ACHN (cell line): Measurements from ENCODE around the gene ZNF41.
"Not testable (repeated sequence)": the region's sequence is repeated elsewhere in the genome, so short reads cannot be mapped to it uniquely, and the experiment has no call there.

Source experiments
- DNase-seq: peaks from one replicate; pipeline ENCODE4 v3.0.0-alpha.2; 2015
- in situ Hi-C: cut with HindIII; loops from 2 replicates; pipeline ENCODE4 v1.10.0; 2017; ENCODE audit warnings: low sequenced_read_pairs, low pct_ligation_motif_present, low pct_unique_long_range_greater_than_20kb

Gene ZNF41

GRCh38 chrX:47482512-47483305, at the start of gene ZNF41:
ZNF41 (minus strand) TSS chrX:47483222; CDS start chrX:47467481, 15,741 bp downstream.
- peak; percentile 79 for DNase-seq
- in situ Hi-C loops, result no loop called here

GRCh38 chrX:47530049-47530448, 47.0 kb upstream of the ZNF41 start:
- in situ Hi-C loops, result no loop called here
- no peak for DNase-seq

GRCh38 chrX:47529548-47529947, 46.5 kb upstream of the ZNF41 start:
- in situ Hi-C loops, result no loop called here

GRCh38 chrX:47523713-47524166, 40.7 kb upstream of the ZNF41 start:
- in situ Hi-C loops, result no loop called here

More at GRCh38 chrX:47529548-47529947, 46.5 kb upstream of the ZNF41 start:
- DNase-seq, result no peak

GRCh38 chrX:47523297-47523696, 40.3 kb upstream of the ZNF41 start:
- peak; percentile 61 for DNase-seq
- in situ Hi-C loops, result no loop called here

More at GRCh38 chrX:47523713-47524166, 40.7 kb upstream of the ZNF41 start:
- no peak for DNase-seq

- in situ Hi-C loops, result no loop called here
- no peak for DNase-seq
Measured at GRCh38 chrX:47518144-47518543, 35.1 kb upstream of the ZNF41 start.

- no peak for DNase-seq
- in situ Hi-C loops, result no loop called here
Measured at GRCh38 chrX:47515941-47516665, 33.1 kb upstream of the ZNF41 start.

GRCh38 chrX:47514533-47515235, 31.7 kb upstream of the ZNF41 start:
- no peak for DNase-seq
- in situ Hi-C loops, result no loop called here

- in situ Hi-C loops, DNase-seq: not testable (repeated sequence)
Measured at GRCh38 chrX:47513034-47513965, 30.3 kb upstream of the ZNF41 start.

GRCh38 chrX:47512383-47512782, 29.4 kb upstream of the ZNF41 start:
- DNase-seq, in situ Hi-C loops: not testable (repeated sequence)

- in situ Hi-C loops, result no loop called here
Measured at GRCh38 chrX:47507153-47507867, 24.3 kb upstream of the ZNF41 start.

GRCh38 chrX:47503151-47503550, 20.1 kb upstream of the ZNF41 start:
- no peak for DNase-seq
- in situ Hi-C loops, result no loop called here

More at GRCh38 chrX:47507153-47507867, 24.3 kb upstream of the ZNF41 start:
- no peak for DNase-seq

- in situ Hi-C loops, result no loop called here
Measured at GRCh38 chrX:47502316-47503125, 19.5 kb upstream of the ZNF41 start.

GRCh38 chrX:47501226-47502074, 18.4 kb upstream of the ZNF41 start:
- DNase-seq, result no peak
- in situ Hi-C loops, result no loop called here

More at GRCh38 chrX:47502316-47503125, 19.5 kb upstream of the ZNF41 start:
- no peak for DNase-seq

- no peak for DNase-seq
- in situ Hi-C loops, result no loop called here
Measured at GRCh38 chrX:47500554-47500953, 17.5 kb upstream of the ZNF41 start.

- DNase-seq, result no peak
- in situ Hi-C loops, result no loop called here
Measured at GRCh38 chrX:47499293-47499692, 16.3 kb upstream of the ZNF41 start.
